ENCODE data around the gene HGS.

HGS gene

GRCh38 chr17:81706232-81706611 is 22.4 kb downstream of the HGS start:
- no peak for TF ChIP-seq CTCF (IDR thresholded peaks at IDR 0.05; ENCODE audit: low read depth, low read length)
- DNase-seq (ENCODE audit: low read depth in 2 of 2), result no peak
- no peak overlapping the region for H3K4me3 ChIP-seq (replicated peaks in 1 of 2; ENCODE audit: low read depth in 2 of 2, low read length in 2 of 2)

GRCh38 chr17:81706757-81707624 is 23.2 kb downstream of the HGS start:
- DNase-seq (ENCODE audit: low read depth in 2 of 2), result no peak
- H3K4me3 ChIP-seq (replicated peaks in 1 of 2; ENCODE audit: low read depth in 2 of 2, low read length in 2 of 2), result no peak overlapping the region
- no peak for TF ChIP-seq CTCF (IDR thresholded peaks at IDR 0.05; ENCODE audit: low read depth, low read length)

GRCh38 chr17:81707725-81708646 is 24.2 kb downstream of the HGS start:
- H3K4me3 ChIP-seq (replicated peaks in 1 of 2; ENCODE audit: low read depth in 2 of 2, low read length in 2 of 2), result no peak overlapping the region
- no peak for DNase-seq (ENCODE audit: low read depth in 2 of 2)
- no peak for TF ChIP-seq CTCF (IDR thresholded peaks at IDR 0.05; ENCODE audit: low read depth, low read length)

GRCh38 chr17:81708739-81709185 is 25.0 kb downstream of the HGS start:
- no peak for DNase-seq (ENCODE audit: low read depth in 2 of 2)
- no peak for TF ChIP-seq CTCF (IDR thresholded peaks at IDR 0.05; ENCODE audit: low read depth, low read length)
- no peak overlapping the region for H3K4me3 ChIP-seq (replicated peaks in 1 of 2; ENCODE audit: low read depth in 2 of 2, low read length in 2 of 2)

GRCh38 chr17:81710514-81711308 is 26.9 kb downstream of the HGS start:
- no peak overlapping the region for H3K4me3 ChIP-seq (replicated peaks in 1 of 2; ENCODE audit: low read depth in 2 of 2, low read length in 2 of 2)
- TF ChIP-seq CTCF (IDR thresholded peaks at IDR 0.05; ENCODE audit: low read depth, low read length), result no peak
- peak; percentile 39 to 41 for DNase-seq (ENCODE audit: low read depth in 2 of 2)

- H3K4me3 ChIP-seq (replicated peaks in 1 of 2; ENCODE audit: low read depth in 2 of 2, low read length in 2 of 2), result peak within 1 kb of the TSS; percentile 43 to 66
- no peak for TF ChIP-seq CTCF (IDR thresholded peaks at IDR 0.05; ENCODE audit: low read depth, low read length)
- peak; percentile 63 to 75 for DNase-seq (ENCODE audit: low read depth in 2 of 2)
These were observed 28.1 kb downstream of the HGS start, which contains the start of gene SLC25A10 for GRCh38 chr17:81711814-81712467. Gene SLC25A10, plus strand, starts transcription at chr17:81712284. Its CDS starts 143 bp downstream, at chr17:81712427.

All from cardiac fibroblast (primary cell).